Breast epithelium (tissue), 4 donors: ENCODE measurements around the gene MET. TPM values are rescaled to one million over a fixed set of nuclear protein-coding genes. Genes with fewer than 3 reads are reported as not detected.

Source experiments
- DNase-seq, 2 donors: peaks; one replicate each; pipeline ENCODE4 v3.0.0-alpha.2; 2019; ENCODE audit warnings: low spot score in 2 of 2
- H3K27ac ChIP-seq, 2 donors: fragments of 200-600 bp; sonication (generic) in 1 of 2; one replicate each; pipeline ENCODE4 v1.5.1; 2016 to 2019; ENCODE audit warnings: mild to moderate bottlenecking in 1 of 2
- H3K27me3 ChIP-seq, 2 donors: fragments of 200-600 bp; sonication (generic) in 1 of 2; one replicate each; pipeline versions ENCODE4 v1.5.1 to v1.6.0; 2017 to 2019; ENCODE audit warnings: control low read depth in 1 of 2, mild to moderate bottlenecking in 1 of 2
- H3K36me3 ChIP-seq: fragments of 200-600 bp; one replicate; pipeline ENCODE4 v1.5.1; 2019
- H3K4me1 ChIP-seq, 2 donors: fragments of 200-600 bp; sonication (generic); one replicate each; pipeline ENCODE4 v1.5.1; 2016 to 2019; ENCODE audit warnings: control low read depth in 1 of 2
- H3K4me3 ChIP-seq, 3 donors: fragments of 200-600 bp; sonication (generic); 1 replicate in 2 of 3; 2 replicates in 1 of 3; pipeline ENCODE4 v1.5.1; 2016 to 2019; ENCODE audit warnings: mild to moderate bottlenecking in 3 of 3, moderate library complexity in 2 of 3
- H3K9me3 ChIP-seq, 2 donors: fragments of 200-600 bp; sonication (generic) in 1 of 2; one replicate each; pipeline ENCODE4 v1.5.1; 2016 to 2019; ENCODE audit warnings: control low read depth in 1 of 2
- POLR2A ChIP-seq: fragments of 450-650 bp; IDR thresholded peaks from one replicate; pipeline ENCODE4 v1.6.1; 2016; ENCODE audit warnings: antibody characterized with exemption, mild to moderate bottlenecking, moderate library complexity
- POLR2AphosphoS5 ChIP-seq, 3 donors: sonication (generic); formaldehyde crosslinking; IDR thresholded peaks; one replicate each; pipeline ENCODE4 v1.6.1; 2017; ENCODE audit warnings: antibody characterized with exemption in 3 of 3
- intact Hi-C: fragments of 100-400 bp; cut with DNase I; formaldehyde crosslinking; loops from one replicate; pipeline ENCODE4 v1.15.1; 2023; ENCODE audit warnings: low total_unique reads
- total RNA-seq, 3 donors: library from RNA; depleted of rRNA; stranded (reverse); fragments of >200 nt; gene quantifications; one replicate each; pipeline ENCODE4 v1.1.0, GENCODE V29; 2016
- TF ChIP-seq, protein P1 (sequence below), 3 donors: fragments of 450-650 bp; IDR thresholded peaks; one replicate each; pipeline ENCODE4 v1.5.1; 2016 to 2017; ENCODE audit warnings: antibody characterized with exemption in 3 of 3, mild to moderate bottlenecking in 3 of 3, moderate library complexity in 3 of 3

The MET gene
- total RNA-seq, 3 donors from 2014 or later, result 25.8 to 85.6 (median 40.6) TPM

DNA sequence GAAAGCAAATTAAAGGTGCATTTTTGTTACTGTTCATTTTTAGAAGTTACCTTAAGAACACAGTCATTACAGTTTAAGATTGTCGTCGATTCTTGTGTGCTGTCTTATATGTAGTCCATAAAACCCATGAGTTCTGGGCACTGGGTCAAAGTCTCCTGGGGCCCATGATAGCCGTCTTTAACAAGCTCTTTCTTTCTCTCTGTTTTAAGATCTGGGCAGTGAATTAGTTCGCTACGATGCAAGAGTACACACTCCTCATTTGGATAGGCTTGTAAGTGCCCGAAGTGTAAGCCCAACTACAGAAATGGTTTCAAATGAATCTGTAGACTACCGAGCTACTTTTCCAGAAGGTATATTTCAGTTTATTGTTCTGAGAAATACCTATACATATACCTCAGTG, 99.6 kb downstream of the MET start:
- Histone ChIP-seq H3K27ac (no peak overlapping the region), H3K4me1 (no peaks in the 10 kb centered on the region), H3K9me3 (no peaks in the 10 kb centered on the region), H3K4me3 (no peak overlapping the region), H3K27me3 (no peaks in the 10 kb centered on the region), H3K36me3 (no peaks in the 10 kb centered on the region)
- intact Hi-C loops, result no loop called here
- DNase-seq, result no peak
- no peak for TF ChIP-seq POLR2A
- no peak for TF ChIP-seq POLR2AphosphoS5 (IDR thresholded peaks at IDR 0.05)
- TF ChIP-seq, protein P1, sequence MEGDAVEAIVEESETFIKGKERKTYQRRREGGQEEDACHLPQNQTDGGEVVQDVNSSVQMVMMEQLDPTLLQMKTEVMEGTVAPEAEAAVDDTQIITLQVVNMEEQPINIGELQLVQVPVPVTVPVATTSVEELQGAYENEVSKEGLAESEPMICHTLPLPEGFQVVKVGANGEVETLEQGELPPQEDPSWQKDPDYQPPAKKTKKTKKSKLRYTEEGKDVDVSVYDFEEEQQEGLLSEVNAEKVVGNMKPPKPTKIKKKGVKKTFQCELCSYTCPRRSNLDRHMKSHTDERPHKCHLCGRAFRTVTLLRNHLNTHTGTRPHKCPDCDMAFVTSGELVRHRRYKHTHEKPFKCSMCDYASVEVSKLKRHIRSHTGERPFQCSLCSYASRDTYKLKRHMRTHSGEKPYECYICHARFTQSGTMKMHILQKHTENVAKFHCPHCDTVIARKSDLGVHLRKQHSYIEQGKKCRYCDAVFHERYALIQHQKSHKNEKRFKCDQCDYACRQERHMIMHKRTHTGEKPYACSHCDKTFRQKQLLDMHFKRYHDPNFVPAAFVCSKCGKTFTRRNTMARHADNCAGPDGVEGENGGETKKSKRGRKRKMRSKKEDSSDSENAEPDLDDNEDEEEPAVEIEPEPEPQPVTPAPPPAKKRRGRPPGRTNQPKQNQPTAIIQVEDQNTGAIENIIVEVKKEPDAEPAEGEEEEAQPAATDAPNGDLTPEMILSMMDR (IDR thresholded peaks at IDR 0.05), result no peak

DNA sequence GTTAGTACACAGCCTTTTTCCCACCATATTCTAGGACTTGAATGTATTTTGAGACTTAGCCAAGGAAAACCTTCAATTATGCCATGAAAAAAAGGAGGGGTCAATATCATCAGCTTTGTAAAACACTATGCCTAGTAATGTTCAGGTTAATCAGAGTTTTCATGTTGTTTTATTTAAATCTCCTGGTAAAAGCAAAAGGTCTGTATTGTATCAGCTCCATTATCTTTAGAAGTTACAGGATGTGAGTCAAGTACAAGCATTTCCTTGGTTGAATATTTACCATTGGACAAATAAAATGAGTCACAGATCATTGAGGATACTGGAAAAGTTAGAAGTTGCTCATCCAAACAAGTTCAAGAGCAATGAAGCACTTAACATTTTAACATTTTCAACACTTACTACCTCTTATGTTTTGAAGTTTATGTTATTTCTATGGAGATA, 100.4 kb downstream of the MET start:
- H3K4me1 ChIP-seq, result no peaks in the 10 kb centered on the region
- intact Hi-C loops, result no loop called here
- no peak overlapping the region for H3K27ac ChIP-seq
- TF ChIP-seq POLR2A (no peak), POLR2AphosphoS5 (IDR thresholded peaks at IDR 0.05) (no peak)
- TF ChIP-seq, protein P1 (IDR thresholded peaks at IDR 0.05), result no peak
- H3K36me3 ChIP-seq, result no peaks in the 10 kb centered on the region
- no peak overlapping the region for H3K4me3 ChIP-seq
- DNase-seq, result no peak
- no peaks in the 10 kb centered on the region for H3K9me3 ChIP-seq
- H3K27me3 ChIP-seq, result no peaks in the 10 kb centered on the region

DNA sequence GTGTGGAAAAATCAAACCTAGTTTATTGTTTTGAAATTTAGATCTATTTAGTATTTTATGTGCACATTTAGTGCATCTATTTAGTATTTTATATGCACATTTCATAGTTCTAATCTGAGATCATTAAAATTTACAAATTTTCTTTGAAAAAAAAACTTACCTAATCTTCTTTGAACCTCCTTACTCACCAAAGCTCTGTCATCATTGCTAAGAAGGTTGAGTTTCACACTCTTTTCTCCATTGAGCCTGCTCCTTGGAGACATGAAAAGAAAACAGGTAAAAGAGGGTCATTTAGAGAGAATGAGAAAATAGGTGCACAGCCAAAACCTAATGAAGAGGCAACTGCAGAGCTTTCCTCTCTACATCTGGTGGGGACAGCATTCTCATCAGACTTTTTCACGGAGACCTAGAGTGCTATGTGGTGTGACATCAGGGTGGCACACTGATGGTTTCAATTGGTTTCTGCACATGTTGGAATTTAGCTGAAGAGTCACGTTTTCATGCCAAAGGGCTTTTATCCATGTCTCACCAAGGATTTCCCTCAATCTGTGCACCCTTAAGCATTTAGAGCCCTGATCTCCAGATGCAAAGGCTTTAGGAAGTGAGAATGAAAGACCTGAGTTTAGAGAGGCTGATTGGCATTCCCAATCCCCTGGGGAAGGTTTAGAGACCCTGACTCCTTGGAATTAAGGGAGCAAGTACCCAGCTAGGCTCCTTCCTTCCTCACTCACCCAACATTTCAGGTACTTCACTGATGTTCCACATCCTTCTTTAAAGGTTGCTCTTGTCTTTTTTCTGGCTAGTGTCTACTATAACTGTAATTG, 101.1 kb downstream of the MET start:
- intact Hi-C loops, result no loop called here
- no peak for TF ChIP-seq POLR2A
- Histone ChIP-seq H3K36me3 (no peaks in the 10 kb centered on the region), H3K4me1 (no peaks in the 10 kb centered on the region), H3K27me3 (no peaks in the 10 kb centered on the region), H3K27ac (no peak overlapping the region), H3K4me3 (no peak overlapping the region), H3K9me3 (no peaks in the 10 kb centered on the region)
- no peak for DNase-seq

DNA sequence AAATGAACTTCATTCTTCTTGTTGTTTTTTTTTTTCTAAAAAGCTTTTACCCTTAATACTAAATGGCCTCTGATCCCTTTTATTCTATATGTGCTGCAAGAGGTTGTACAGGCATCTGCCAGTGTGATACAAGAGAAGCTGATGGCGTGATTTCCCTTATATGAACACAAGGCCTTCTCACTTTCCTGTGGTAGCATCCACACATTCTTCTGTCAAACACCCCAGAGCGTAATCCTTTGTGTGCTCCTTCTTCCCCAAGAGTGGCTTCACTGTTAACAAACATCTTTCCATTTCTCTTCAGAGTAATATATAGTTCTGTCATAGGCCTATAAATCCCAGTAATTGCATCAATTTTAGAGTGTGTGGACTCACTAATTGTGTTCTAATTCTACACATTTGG, 104.0 kb downstream of the MET start:
- Histone ChIP-seq H3K4me1 (no peaks in the 10 kb centered on the region), H3K27me3 (no peaks in the 10 kb centered on the region), H3K27ac (peak overlapping the region in 1 of 2 donors; percentile 76), H3K4me3 (no peak overlapping the region), H3K9me3 (no peaks in the 10 kb centered on the region), H3K36me3 (no peaks in the 10 kb centered on the region)
- TF ChIP-seq POLR2A (no peak), POLR2AphosphoS5 (IDR thresholded peaks at IDR 0.05) (no peak)
- TF ChIP-seq, protein P1 (IDR thresholded peaks at IDR 0.05), result no peak
- intact Hi-C loops, result no loop called here
- no peak for DNase-seq

DNA sequence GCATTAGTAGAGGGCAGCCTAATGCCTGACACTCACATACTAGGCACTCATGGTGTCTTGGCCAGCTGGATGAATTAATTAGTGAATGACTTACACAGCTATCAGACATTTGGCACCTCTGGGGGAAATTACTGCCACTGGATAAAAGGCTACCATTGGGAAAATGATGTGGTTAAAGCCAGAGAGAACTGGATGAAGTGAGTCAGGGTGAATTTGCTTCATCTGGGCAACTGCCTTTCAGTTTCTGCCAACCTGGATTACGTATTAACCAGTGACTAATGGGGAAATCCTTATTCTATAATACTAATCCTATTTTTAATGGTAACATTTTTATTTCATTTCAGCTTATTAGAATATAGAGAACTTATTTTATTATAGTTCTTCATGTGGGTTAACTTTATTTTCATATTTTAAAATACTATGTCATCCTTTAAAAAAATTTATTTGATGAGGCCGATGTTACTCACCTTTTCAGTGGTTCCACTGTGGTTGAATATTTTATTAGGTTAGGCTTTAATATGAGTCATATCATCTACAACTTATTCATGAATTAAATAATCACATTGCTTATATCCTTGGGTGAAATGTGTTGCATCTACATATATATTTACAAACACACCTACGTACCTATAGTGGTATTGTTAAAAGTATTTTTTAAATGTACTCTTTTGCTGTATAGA, 104.8 kb downstream of the MET start:
- H3K4me3 ChIP-seq, result no peak overlapping the region
- peak overlapping the region; percentile 40 to 76 for H3K27ac ChIP-seq
- intact Hi-C loops, result no loop called here
- DNase-seq, result peak in 1 of 2 donors; percentile 48
- no peaks in the 10 kb centered on the region for H3K4me1 ChIP-seq
- no peaks in the 10 kb centered on the region for H3K27me3 ChIP-seq
- TF ChIP-seq POLR2A (no peak), POLR2AphosphoS5 (IDR thresholded peaks at IDR 0.05) (no peak)
- TF ChIP-seq, protein P1 (IDR thresholded peaks at IDR 0.05), result no peak
- no peaks in the 10 kb centered on the region for H3K36me3 ChIP-seq
- no peaks in the 10 kb centered on the region for H3K9me3 ChIP-seq
